Measurements from ENCODE around the gene NCEH1.
"Not testable (repeated sequence)": the region's sequence is repeated elsewhere in the genome, so short reads cannot be mapped to it uniquely, and the experiment has no call there.

Gene NCEH1

DNA sequence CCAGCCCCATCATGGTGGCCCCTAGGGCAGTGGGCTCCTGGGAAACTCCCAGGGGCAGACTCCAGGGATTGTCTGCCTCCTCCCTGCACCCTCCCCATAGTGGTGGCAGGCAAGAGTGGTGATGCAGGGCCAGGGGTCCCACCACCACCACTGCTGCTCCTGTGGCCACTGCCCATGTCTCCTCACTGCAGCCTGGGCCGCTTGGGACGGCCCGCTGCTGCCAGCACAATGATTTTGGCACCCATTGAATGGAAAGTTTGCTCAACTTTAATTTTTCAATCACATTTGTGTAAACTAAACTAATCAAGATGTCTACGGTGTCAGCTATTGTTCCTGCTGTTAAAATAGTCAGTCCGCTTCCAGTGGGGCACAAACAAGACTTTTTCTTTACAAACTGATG, 95.6 kb downstream of the NCEH1 start:
- DNase-seq, result no peak

DNA sequence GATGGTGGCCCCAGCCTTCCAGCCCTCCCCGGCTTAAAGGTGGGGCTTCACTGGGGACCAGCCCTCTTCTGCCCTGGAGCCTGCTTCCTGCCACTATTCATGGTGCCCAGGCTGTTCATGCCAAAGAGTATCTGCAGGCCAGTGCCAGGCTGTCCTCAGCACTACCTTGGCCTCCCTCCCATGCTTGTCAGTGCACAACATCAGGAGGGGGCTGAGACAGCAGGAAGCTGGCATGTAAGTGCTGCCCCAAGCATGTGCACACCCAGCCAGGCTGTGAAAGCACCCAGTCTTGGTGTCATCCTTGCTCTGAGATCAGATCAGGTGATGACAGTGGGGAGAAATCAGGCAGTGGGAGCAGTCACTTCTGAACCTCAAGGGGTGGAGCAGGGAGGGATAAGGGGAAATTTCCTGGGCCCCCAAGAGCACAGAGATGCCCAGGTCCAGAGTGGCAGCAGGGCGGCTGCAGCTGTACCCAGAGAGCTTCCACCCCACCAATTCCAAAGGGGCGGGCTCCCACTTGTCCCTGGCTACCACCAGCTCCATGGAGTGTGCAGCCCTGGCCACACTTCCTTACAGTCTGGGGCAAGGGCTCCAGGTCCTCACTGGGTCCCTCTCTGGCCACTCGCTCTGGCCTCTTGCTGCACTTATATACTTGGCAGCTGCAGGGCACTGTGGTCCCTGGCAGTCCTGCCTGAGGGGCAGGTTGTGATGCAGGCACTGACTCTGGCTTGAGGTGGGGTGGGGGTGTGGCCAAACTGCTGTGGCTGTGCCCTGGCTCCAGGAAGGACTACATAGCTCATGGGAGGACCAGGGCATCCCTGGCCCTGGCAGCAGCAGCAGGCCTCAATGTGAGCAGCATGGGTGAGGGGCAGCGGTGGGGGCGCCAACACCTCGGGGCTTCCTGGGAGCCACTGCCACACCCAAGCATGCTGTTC, 96.3 kb downstream of the NCEH1 start:
- no peak for DNase-seq

DNA sequence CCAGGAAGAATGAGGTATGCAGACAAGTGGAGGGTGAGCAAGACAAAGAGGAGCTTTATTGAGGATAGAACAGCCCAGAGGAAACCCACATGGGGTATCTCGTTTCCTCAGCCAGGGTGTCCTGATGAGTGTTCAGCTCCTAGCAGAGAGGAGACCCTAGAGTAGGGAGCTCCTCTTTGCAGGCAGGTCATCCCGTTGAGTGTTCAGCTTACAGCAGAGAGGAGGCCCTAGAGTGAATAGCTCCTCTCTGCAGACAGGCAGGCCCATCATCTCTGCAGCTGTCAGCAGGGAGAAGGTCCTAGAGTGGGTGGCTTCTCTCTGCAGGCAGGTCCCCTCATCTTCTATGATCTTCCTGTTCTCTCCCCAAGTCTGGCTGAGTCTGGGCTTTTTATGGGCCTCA, 97.0 kb downstream of the NCEH1 start:
- DNase-seq, result no peak

DNA sequence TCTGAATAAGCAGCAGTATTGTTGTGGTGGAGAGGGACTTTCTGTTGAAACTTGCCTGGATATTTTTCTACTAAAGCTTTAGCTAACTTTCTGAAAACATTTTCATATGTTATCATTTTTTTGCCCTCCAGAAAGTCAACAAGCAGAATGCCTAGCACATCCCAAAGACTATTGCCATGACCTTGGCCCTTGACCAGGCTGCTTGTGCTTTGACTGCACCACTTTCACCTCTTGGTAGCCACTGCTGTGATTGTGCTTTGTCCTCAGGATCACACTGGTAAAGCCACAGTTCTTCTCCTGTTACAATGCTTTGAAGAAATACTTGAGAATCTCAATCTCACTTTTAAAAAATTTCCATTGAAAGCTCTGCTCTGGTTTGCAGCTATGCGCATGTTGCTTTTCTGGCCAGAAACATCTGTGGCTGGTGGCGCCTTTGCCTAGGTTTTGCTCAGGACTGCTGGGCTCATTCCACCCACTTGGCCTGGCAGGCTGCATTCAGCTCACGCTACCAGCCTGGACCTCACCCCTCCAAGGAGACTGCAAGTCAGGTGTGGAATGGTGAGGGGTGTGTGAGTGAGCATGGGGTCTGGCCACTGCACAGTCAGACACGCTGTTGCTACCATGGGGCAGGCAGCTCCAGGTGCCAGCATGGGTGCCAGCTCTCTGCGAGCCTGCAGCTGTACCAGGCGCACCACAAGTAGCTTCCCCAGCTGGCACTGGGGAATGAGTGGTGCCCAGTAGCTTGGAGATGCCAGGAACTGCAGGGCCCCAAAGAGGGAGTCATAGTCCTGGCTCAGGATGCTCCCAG, 97.8 kb downstream of the NCEH1 start:
- DNase-seq, result no peak

DNA sequence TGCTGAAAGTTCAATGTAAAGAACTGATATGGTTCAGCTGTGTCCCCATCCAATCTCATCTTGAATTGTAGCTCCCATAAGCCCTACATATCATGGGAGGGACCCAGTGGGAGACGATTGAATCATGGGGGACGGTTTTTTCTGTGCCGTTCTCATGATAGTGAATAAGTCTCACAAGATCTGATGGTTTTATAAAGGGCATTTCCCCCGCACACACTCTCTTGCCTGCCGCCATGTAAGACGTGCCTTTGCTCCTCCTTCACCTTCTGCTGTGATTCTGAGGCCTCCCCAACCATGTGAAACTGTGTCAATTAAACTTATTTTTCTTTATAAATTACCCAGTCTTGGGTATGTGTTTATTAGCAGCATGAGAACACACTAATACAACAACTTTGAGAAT, 101.1 kb downstream of the NCEH1 start:
- DNase-seq, result no peak

DNA sequence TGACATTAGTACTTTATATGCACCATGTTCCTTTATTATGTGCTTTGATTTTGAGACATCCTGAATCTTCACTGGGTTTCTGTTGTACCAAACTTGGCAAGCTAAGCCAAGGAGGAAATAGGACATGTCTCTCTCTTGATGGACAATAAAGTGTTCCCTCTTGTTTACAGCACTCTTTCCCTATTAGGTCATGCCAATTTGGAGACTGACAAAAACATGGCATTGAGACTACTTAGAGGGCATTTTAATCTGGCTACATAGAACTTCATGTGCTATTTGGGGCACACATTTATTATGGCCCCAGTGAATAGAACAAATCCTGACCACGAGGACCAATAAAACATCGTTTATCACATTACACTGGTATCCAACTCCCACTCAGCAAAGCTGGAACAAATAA, 102.3 kb downstream of the NCEH1 start:
- no peak for DNase-seq

DNA sequence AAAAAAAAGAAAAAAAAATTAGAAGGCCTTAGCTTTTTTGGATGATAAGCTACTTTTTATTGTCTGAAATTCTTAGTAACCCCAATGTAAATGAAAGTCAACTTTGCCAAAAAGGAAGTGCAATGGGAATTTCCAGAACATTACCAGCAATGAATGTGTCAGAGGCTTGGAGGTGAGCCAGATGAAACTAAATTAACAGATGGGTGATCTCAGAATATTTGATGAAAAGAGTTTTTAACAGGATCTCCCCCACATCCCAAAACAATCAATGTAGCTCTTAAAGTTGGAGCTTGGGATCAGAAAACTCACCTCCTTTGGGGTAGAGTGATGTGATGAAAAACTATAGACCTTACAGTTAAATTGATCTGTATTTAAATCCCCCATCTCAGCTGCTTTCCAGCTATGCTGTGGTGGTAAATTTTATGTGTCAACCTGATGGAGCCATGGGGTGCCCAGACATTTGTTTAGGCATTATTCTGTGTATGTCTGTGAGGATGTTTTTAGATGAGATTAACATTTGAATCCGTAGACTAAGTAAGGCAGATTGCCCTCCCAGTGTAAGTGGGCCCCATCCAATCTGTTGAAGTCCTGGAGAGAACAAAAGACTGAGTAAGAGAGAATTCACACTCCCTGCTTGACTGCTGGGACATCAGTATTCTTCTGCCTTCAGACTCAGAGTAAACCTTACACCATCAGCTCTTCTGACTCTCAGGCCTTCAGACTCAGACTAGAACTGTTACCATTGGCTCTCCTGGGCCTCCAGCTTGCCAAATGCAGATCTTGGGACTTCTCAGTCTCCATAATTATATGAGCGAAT, 103.4 kb downstream of the NCEH1 start:
- DNase-seq, result no peak

DNA sequence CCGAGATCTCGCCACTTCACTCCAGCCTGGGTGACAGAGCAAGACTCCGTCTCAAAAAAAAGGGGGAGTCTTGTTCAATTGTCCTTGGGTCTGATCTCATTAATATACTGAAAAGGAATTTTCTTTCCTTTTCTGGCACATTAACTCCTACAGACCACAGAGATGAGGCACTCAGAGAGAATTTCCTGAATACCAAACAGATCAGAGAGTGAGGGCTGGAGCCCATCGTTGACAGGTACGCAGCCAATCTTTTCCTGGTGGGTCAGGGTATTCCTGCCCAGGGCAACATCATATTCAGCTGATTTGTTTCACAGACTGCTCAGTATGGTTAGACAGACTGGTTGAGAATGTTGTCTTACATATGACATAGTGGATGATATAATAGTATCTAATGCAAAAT, 104.8 kb downstream of the NCEH1 start:
- DNase-seq, result no peak

DNA sequence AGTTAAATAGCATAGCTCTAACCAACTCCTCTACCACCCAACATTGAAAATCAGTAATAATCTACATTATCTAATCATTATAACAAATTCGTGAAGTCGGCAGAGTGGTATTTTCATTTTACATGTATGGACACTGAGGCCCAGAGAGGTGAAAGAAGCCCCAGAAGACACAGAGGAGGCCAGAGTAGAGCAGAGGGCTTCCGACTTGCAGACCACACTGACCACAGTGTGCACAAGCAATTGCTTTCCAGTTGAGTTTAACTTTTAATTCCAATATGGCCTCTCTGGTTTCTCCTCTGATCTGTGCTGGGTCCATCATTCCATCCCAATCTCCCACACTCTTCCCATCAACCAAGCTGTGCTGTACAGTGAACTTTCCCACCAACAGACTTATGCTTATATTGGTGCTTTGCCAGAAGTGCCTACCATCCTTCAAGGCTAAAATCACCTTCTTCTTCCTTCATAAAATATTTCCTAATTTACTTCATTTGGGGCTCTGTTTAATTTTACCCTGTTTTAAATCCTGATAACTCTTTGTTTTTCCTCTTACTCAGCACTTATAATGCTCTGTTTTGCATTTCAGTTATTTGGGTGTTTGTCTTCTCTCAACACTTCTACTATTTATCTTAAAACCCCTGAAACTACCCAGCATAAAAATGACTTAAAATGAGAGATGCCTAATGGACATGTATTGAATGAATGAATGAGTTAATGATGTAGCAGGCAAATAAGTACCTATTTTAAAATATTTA, 105.8 kb downstream of the NCEH1 start:
- no peak for DNase-seq

DNA sequence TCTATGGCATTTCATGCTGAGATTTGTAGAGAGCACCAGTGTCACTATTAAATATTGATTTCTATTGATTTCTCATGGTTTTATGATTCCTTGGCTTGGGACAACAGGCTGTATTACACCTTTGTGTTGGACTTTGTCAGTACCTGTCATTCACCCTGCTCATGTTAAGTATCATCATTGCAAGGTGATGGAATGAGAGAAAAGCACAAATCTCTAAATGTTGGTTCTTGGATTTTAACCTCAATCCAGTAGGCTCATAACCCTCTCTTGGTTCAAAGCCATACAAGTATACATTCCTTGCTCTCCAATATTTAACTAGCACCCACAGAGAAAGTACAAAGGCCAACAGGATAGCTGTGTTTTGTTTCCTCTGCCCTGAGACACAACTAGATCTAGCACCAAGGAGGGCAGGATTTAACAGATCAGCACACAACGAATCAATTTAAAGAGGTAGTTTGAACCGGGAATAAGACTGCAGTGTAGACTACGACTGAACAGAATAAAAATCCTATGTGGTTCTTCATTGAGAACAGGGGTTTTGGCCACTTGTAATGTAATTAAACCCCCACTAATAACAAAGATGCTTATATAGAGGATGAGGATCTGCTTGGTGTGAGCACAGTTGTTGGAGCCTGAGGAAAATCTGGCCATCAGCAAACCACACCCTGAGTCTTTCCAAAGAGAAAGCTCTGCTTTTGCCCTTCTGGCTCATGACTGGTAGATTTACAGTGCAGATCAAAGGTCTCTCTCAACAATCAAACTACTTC, 109.6 kb downstream of the NCEH1 start:
- DNase-seq, result no peak

DNA sequence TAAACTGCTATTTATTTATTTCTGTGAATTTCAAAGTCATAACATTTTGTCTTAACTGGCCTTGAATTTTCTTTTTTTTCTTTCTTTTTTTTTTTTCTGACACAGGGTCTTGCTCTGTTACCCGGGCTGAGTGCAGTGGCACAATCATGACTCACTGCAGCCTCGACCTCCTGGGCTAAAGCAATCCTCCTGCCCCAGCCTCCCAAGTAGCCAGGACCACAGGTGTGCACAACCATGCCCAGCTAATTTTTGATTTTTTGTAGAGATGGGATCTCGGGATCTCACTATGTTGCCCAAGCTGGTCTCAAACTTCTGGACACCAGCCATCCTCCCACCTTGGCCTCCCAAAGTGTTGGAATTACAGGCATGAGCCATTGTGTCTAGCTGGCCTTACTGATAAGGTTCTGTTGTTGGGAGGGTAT, 110.2 kb downstream of the NCEH1 start:
- DNase-seq, result no peak

DNA sequence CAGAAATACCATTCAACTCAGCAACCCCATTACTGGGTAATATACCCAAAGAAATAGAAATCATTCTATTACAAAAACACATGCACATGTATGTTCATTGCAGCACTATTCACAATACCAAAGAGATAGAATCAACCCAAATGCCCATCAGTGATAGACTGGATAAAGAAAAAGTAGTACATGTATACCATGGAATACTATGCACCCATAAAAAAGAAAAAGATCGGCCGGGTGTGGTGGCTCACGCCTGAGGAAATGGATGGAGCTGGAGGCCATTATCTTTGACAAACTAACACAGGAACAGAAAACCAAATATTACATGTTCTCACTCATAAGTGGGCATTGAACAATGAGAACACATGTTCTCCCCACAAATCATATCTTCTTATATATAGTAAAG, 112.0 kb downstream of the NCEH1 start:
- no peak for DNase-seq

DNA sequence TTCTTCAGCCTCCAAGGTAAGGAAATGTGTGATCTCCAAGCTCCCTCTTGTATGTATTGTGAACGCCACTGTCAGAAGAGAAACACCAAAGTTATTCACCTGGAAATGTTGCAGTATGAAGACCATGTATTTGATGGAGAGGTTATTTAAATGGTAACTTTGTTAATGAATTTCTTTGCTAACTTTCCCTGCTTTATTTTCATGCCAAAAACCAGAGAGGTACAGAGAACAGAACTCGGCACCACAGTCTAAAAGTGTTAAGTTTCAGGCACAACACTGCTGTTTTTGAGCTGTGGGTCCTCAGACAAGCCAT, 114.5 kb downstream of the NCEH1 start:
- DNase-seq, result no peak

DNA sequence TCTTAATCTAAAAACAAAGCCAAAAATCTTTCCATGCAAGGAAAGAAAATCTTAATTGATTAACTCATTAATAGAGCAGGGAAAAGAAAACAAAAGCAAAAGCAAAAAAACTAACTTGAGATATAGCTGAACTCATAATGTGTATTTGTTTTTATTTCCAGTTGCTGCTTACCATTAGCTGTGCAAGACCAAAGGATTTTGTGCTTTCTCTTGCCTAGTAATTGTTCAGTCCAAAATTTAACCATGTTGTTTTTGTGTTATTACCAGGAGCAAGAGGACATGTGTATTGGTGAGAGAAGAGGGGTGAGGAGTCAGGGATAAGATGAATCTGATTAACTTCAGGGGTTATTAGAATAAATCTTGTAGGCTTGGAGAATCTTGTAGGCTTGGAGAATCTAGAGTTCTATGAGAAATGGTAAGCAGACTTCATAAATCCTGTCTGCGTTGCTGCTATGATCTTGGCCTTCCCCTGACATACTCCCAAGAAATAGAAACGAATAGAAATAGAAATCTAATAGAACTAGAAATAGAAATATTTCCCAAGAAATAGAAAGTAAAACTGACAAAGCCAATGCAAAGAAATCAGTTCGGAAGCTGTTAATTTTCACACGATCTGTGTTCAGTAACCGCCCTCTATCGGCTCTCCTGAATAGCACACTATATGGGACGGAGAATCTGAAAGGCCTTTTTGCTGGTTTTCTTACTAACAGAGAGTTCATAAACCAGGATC, 115.0 kb downstream of the NCEH1 start:
- DNase-seq, result peak in 2 of 56 donors; percentile 3 to 22

DNA sequence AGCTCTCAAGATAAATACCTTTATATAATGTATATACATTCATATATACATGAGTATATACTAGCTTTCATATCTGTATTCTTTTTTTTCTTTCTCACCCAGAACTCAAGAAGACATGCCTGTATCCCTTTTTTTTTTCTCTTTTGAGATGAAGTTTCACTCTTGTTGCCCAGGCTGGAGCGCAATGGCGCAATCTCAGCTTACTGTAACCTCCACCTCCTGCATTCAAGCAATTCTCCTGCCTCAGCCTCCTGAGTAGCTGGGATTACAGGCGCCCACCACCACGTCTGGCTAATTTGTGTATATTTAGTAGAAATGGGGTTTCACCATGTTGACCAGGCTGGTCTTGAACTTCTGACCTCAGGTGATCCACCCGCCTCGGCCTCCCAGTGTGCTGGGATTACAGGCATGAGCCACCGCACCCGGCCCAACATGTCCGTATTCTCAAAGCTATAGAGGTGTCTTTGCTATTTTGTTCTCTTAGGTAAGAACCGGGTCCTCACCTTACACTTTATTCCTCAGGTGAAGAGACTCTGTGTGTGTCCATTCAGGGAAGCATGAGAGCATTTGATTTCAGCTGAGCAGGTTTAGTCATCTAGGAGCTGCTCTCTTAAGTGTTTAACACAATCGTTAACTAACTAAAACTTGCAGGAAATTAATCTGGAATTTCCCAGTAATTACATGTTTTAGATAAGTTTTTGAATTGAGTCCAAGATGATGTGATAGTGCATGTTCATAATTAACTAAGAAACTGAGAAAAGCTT, 115.8 kb downstream of the NCEH1 start:
- not testable (repeated sequence) for DNase-seq

DNA sequence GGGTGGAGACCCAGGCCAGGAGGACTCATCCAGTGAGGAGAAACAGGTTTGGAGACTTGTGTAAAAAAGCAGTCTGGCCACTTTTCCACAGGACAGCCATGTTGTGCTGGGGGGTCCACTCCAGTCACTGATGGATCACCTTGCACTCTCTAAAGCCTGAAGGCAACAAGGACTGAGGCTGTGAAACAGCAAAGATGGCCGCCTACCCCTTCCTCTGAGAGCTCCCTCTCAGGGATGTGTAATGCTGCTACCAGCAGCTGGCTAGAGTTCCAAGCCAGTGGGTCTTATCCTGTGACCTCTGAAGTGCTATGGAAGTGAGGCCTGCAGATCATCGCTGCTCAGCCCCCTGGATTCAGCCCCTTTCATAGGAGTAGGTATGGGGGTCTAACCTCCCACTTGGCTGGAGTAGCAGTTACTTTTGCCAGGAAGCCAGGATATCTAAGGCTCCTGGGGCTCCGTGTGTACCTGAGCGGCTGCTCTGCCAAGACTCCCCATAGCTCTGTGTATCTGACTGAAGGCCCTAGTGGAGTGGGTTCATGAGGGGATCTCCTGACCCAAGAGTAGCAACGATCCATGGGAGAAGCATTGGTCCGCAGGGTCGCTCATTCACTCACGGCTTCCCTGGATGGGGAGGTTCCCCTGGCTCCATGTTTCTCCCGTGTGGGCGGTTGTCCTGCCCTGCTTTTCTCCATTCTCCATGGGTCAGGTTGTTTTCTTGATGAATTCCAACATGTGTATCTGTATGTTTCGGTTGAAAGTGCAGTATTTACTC, 117.8 kb downstream of the NCEH1 start:
- no peak for DNase-seq

DNA sequence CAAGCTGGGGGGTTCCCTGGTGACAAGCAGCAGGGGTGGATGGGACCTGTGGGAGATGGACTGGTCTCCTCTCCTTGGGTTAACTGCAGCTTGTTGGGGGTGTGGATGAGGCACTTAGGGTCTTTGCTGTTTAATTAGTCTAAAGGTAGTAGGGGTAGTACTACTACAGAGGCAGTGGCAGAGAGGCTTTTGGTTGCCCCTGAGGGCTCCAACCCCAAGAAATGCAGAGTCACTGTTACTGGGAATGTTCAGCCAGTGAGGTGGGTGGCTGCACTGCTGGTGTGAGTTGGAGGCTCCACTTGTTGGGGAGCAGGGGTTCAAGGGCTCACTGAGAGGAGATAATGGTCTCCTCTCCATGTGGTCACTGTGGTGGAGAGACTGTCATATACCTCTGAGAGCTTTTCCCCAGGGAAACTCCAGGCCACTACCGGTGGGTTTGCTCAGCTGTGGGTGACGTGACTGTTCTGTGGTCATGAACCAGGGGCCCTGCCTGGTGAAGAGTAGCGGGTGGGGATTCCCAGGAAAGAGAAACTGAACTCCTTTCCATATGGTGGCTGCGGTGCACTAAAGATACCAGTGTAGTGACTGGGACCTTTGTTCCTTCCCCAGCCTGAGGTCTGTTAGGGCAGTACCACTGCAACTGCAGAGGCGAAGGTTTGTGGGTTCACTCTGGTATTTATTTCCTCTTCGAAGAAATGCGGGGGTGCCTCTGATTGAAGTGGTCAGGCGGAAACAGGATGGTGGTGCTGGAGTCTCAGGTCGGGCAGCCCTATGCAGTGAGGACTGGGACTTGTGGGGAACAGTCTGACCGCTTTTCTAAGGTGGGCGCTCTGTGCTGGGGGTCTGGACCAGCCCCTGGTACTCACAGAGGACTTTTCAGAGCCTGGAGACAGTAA, 118.7 kb downstream of the NCEH1 start:
- DNase-seq, result no peak
